ENCODE data around the gene ANKRD18A. TPM values are rescaled to one million over a fixed set of nuclear protein-coding genes. Genes with fewer than 3 reads are reported as not detected.
A peak's percentile ranks its signal among the peaks of the same experiment; 100 is the strongest.
"Not testable (repeated sequence)": the region's sequence is repeated elsewhere in the genome, so short reads cannot be mapped to it uniquely, and the experiment has no call there.

Gene ANKRD18A
- total RNA-seq, 1 experiment from 2014 or later: 3.4 TPM

DNA sequence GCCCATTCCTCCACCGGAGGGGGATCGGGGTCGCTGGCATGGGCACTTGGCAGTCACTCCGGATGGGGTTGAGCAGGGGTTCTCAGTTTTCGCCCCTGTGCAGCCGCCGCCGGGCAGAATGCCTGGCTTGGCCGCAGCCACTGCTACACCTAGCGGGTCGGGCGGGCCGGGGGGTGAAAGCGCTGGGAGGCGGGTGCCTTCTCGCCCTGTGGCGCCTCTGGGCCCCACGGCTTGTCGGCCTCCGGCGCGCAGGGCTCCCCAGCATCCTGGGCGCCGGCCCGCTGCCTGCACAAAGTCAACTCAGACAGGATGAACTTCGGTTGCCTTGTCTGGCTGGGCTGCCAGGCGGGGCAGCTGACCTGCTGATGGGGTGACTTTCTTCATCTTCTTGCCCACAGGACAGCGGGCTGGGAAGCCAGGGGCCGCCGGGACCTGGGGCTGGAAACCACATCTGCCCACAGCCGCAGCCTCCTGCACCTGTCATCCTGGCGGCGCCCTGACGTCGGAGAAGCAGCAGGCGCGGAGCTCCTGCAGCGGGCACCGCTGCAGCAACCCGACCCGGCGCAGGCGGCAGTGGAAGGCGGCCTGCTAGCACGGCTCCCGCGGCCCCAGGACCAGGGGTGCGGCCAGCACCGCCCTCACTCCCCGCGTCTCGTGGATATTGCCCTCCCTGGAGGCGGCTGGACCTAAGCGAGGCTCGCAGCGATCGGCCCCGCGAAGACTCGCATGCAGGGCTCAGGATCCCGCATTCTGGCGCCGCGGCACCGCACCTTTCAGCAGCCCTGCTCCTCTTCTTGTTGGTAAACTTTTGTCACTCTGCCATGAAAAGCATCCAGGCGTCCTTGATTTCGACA lies 1.3 kb upstream of the ANKRD18A start:
- peak overlapping the region; percentile 80 for H3K9ac ChIP-seq (ENCODE audit: low read length)
- peak overlapping the region; percentile 89 for H2AFZ ChIP-seq (ENCODE audit: low read length)
- peaks cover 4% of the 10 kb centered on the region; the same call in 1 of the 2 replicates for H3K4me1 ChIP-seq (ENCODE audit: insufficient read depth, low read length)
- intact Hi-C loops (cut with micrococcal nuclease): loop anchor here (10.0 kb wide), 1 partner anchor 53 kb away; no protein-coding TSS in a partner anchor
- peak overlapping the region; percentile 72 for H3K27ac ChIP-seq (ENCODE audit: low read length)
- POLR2A ChIA-PET (ENCODE audit: unreplicated experiment): interaction anchor here (0.6 kb wide), 1 partner anchor 101 kb away, joined by 10 read pairs; no protein-coding TSS in a partner anchor
- H3K9me2 ChIP-seq (replicated peaks; ENCODE audit: low read length): no peaks in the 10 kb centered on the region
- H3F3A ChIP-seq (ENCODE audit: low read length, unreplicated experiment): no peaks in the 10 kb centered on the region
- no peaks in the 10 kb centered on the region for H4K20me1 ChIP-seq (ENCODE audit: low read length)
- H3K36me3 ChIP-seq (ENCODE audit: low read depth, low read length): no peaks in the 10 kb centered on the region
- peak overlapping the region; percentile 96 for H3K4me2 ChIP-seq (ENCODE audit: low read length)
- TF ChIP-seq, protein P1, sequence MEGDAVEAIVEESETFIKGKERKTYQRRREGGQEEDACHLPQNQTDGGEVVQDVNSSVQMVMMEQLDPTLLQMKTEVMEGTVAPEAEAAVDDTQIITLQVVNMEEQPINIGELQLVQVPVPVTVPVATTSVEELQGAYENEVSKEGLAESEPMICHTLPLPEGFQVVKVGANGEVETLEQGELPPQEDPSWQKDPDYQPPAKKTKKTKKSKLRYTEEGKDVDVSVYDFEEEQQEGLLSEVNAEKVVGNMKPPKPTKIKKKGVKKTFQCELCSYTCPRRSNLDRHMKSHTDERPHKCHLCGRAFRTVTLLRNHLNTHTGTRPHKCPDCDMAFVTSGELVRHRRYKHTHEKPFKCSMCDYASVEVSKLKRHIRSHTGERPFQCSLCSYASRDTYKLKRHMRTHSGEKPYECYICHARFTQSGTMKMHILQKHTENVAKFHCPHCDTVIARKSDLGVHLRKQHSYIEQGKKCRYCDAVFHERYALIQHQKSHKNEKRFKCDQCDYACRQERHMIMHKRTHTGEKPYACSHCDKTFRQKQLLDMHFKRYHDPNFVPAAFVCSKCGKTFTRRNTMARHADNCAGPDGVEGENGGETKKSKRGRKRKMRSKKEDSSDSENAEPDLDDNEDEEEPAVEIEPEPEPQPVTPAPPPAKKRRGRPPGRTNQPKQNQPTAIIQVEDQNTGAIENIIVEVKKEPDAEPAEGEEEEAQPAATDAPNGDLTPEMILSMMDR (conservative IDR thresholded peaks at IDR 0.05; ENCODE audit: low read depth, low read length): no peak
- TF ChIP-seq EZH2phosphoT487 (IDR thresholded peaks at IDR 0.05; ENCODE audit: borderline replicate concordance, low read length) (no peak), EZH2 (IDR thresholded peaks at IDR 0.05; ENCODE audit: low read length, unreplicated experiment) (no peak)
- DNase-seq: peak; percentile 31
- ATAC-seq: peak; percentile 20
- no peaks in the 10 kb centered on the region for H3K9me3 ChIP-seq (ENCODE audit: low read length)
- BruUV-seq (replicated peaks): no TSS peak
- CTCF ChIA-PET: interaction anchor here (0.6 kb wide), 1 partner anchor 21 kb away, joined by 3 read pairs; no protein-coding TSS in a partner anchor
- H3K79me2 ChIP-seq (ENCODE audit: low read length): peaks cover 23% of the 10 kb centered on the region
- no peaks in the 10 kb centered on the region for H3K27me3 ChIP-seq (ENCODE audit: low read length)
- H3K4me3 ChIP-seq (ENCODE audit: low read length): peak overlapping the region; percentile 82

DNA sequence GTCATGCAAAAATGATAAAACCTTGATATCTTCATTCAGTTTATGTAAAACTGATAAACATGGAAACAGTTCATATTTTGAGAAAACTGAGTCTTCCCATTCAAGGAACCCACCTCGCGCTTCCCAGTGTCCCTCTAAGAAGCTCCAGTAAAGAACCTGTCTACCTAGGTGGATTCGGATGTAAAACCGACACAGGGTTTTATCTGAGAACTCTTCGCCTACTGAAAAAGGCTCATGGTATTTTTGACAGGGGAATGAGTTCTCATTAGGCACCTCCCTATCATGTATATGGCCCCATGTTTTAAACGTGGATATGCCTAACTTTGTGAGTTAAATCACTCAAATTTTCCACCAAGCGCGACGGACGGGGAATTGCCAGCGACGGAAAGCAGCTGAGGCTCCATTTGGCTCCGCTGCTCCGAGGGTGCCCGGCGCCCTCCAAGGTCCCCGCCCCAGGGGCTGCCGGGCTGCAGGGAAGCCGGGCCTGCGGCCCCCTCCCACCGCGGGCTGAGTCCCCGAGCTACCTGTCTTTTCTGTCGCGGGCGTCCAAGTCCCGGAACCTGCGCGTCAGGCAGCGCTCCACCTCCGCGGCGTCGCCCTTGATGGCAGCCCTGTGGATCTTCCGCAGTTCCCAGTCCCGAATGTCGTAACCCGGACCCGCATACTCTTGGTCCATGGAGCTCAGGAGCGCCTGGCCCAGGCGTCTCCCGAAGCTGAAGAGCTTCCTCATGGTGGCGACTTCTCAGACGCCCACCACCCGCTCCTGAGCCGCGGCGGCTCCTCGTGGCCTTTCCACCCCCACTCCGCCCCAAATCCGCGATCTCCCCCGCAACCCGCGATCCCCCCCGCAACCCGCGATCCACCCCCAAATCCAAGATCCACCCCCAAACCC lies 594 bp downstream of the ANKRD18A start:
- peak; percentile 5; the same call in 1 of the 2 replicates for ATAC-seq
- H3K27ac ChIP-seq (ENCODE audit: low read length): peak overlapping the region; percentile 72; the same call in 1 of the 2 replicates
- H3K79me2 ChIP-seq (ENCODE audit: low read length): peaks cover 23% of the 10 kb centered on the region
- H3K4me1 ChIP-seq (ENCODE audit: insufficient read depth, low read length): peaks cover 4% of the 10 kb centered on the region; the same call in 1 of the 2 replicates
- intact Hi-C loops (cut with micrococcal nuclease): loop anchor here (10.0 kb wide), 1 partner anchor 55 kb away; no protein-coding TSS in a partner anchor
- no peaks in the 10 kb centered on the region for H4K20me1 ChIP-seq (ENCODE audit: low read length)
- CTCF ChIA-PET: no interaction called here
- peak overlapping the region; percentile 80 for H3K9ac ChIP-seq (ENCODE audit: low read length)
- no peaks in the 10 kb centered on the region for H3K9me2 ChIP-seq (replicated peaks; ENCODE audit: low read length)
- H3K9me3 ChIP-seq (ENCODE audit: low read length): no peaks in the 10 kb centered on the region
- H3K36me3 ChIP-seq (ENCODE audit: low read depth, low read length): no peaks in the 10 kb centered on the region
- peak overlapping the region; percentile 82 for H3K4me3 ChIP-seq (ENCODE audit: low read length)
- DNase-seq: peak; percentile 14
- no peaks in the 10 kb centered on the region for H3F3A ChIP-seq (ENCODE audit: low read length, unreplicated experiment)
- POLR2A ChIA-PET (ENCODE audit: unreplicated experiment): interaction anchor here (0.6 kb wide), 1 partner anchor 91 kb away, joined by 7 read pairs; no protein-coding TSS in a partner anchor
- no peak for TF ChIP-seq EZH2phosphoT487 (IDR thresholded peaks at IDR 0.05; ENCODE audit: borderline replicate concordance, low read length)
- TF ChIP-seq, protein P1 (conservative IDR thresholded peaks at IDR 0.05; ENCODE audit: low read depth, low read length): no peak
- TF ChIP-seq EZH2 (IDR thresholded peaks at IDR 0.05; ENCODE audit: low read length, unreplicated experiment): no peak
- H3K27me3 ChIP-seq (ENCODE audit: low read length): no peaks in the 10 kb centered on the region
- peak overlapping the region; percentile 96 for H3K4me2 ChIP-seq (ENCODE audit: low read length)
- no TSS peak for BruUV-seq (replicated peaks)
- H2AFZ ChIP-seq (ENCODE audit: low read length): peak overlapping the region; percentile 89

DNA sequence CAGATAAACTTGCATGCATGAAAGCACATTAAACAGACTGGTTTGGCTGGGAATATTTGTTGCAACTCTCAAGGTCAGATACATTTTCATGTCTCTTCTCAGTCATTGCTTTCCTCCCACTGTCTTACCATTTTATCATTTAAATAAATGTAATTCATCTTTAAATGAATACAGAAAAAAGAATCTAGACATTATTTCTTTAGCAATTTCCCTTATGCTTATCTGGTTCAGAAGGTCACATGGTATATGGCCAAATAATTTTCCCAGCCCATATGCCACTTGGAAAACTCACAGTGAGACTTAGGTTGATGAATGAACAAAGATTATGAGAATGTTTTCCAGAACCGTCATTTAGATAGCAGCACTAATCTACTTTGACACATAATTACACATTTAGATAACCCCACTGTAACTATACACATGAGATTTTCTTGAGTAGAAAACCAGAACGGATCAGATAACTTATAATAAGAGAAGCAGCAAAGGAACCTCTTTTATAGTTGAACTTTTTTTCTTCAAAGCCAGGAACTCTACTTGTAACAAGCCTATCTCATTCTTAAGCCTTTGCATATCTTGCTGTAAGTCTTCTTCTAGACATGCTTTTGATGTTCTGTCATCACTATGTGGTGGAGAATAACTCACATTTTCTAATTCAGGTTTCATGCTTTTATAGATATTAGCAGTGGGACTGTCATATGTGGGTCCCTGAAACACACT lies 22.2 kb downstream of the ANKRD18A start:
- BruUV-seq (replicated peaks); H3K36me3 ChIP-seq (ENCODE audit: low read depth, low read length); CTCF ChIA-PET; intact Hi-C loops (cut with micrococcal nuclease); H3K4me3 ChIP-seq (ENCODE audit: low read length); H4K20me1 ChIP-seq (ENCODE audit: low read length); H3K79me2 ChIP-seq (ENCODE audit: low read length); DNase-seq; H3K4me2 ChIP-seq (ENCODE audit: low read length); H3K27ac ChIP-seq (ENCODE audit: low read length); POLR2A ChIA-PET (ENCODE audit: unreplicated experiment); ATAC-seq; H3K27me3 ChIP-seq (ENCODE audit: low read length); H2AFZ ChIP-seq (ENCODE audit: low read length); H3K9ac ChIP-seq (ENCODE audit: low read length); H3K9me3 ChIP-seq (ENCODE audit: low read length); H3K9me2 ChIP-seq (replicated peaks; ENCODE audit: low read length); H3F3A ChIP-seq (ENCODE audit: low read length, unreplicated experiment): not testable (repeated sequence)
- peaks cover 11% of the 10 kb centered on the region for H3K4me1 ChIP-seq (ENCODE audit: insufficient read depth, low read length)

DNA sequence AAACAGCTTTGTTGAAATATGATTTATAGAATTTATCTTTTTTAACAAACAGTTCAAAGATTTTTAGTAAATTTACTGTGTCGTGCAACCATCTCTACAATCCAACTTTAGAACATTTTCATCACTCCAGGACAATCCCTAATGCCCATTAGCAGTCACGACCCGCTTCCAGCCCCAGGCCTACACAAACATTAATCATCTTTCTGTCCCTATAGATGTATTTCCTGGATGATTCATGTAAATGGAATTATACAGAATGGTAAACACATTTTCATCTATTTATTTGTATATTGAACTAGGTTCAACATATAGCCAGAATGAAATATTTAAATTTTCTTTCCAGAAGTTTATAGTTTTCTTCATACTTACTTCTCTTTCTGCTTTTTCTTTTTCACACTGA lies 25.3 kb downstream of the ANKRD18A start:
- H3K4me3 ChIP-seq (ENCODE audit: low read length); intact Hi-C loops (cut with micrococcal nuclease); POLR2A ChIA-PET (ENCODE audit: unreplicated experiment); BruUV-seq (replicated peaks); H3K79me2 ChIP-seq (ENCODE audit: low read length); H3K27me3 ChIP-seq (ENCODE audit: low read length); H3K36me3 ChIP-seq (ENCODE audit: low read depth, low read length); H3K9me3 ChIP-seq (ENCODE audit: low read length); H3F3A ChIP-seq (ENCODE audit: low read length, unreplicated experiment); H2AFZ ChIP-seq (ENCODE audit: low read length); H3K9me2 ChIP-seq (replicated peaks; ENCODE audit: low read length); CTCF ChIA-PET; H4K20me1 ChIP-seq (ENCODE audit: low read length); H3K9ac ChIP-seq (ENCODE audit: low read length): not testable (repeated sequence)
- DNase-seq (peak; percentile 52), ATAC-seq (peak; percentile 93)
- Histone ChIP-seq H3K4me2 (ENCODE audit: low read length) (peak overlapping the region; percentile 51; the same call in 1 of the 2 replicates), H3K4me1 (ENCODE audit: insufficient read depth, low read length) (peaks cover 11% of the 10 kb centered on the region), H3K27ac (ENCODE audit: low read length) (0 out of 2 replicates have a peak overlapping the region, but pooled peaks have one; percentile 37)

All from PC-3 (cell line).